Right lobe of liver (tissue), 4 donors: ENCODE results near the gene VWA8.

Source experiments
- POLR2A ChIP-seq: fragments of 450-650 bp; IDR thresholded peaks from one replicate; pipeline ENCODE4 v1.6.1; 2017; ENCODE audit warnings: antibody characterized with exemption, mild to moderate bottlenecking
- TF ChIP-seq, protein P1 (sequence below), 4 donors: fragments of 200-600 bp in 3 of 4; fragments of 450-650 bp in 1 of 4; IDR thresholded peaks; one replicate each; pipeline versions ENCODE4 v1.5.1 to v1.8.0; 2016 to 2022; ENCODE audit warnings: antibody characterized with exemption in 4 of 4, mild to moderate bottlenecking in 2 of 4
- donor health status: DM: no; HTN: no; CAD: no.
- donor health status: DM: no; HTN: no; CAD: no.
- donor health status: DM: no; HTN: yes; CAD: no.

- TF ChIP-seq, protein P1, sequence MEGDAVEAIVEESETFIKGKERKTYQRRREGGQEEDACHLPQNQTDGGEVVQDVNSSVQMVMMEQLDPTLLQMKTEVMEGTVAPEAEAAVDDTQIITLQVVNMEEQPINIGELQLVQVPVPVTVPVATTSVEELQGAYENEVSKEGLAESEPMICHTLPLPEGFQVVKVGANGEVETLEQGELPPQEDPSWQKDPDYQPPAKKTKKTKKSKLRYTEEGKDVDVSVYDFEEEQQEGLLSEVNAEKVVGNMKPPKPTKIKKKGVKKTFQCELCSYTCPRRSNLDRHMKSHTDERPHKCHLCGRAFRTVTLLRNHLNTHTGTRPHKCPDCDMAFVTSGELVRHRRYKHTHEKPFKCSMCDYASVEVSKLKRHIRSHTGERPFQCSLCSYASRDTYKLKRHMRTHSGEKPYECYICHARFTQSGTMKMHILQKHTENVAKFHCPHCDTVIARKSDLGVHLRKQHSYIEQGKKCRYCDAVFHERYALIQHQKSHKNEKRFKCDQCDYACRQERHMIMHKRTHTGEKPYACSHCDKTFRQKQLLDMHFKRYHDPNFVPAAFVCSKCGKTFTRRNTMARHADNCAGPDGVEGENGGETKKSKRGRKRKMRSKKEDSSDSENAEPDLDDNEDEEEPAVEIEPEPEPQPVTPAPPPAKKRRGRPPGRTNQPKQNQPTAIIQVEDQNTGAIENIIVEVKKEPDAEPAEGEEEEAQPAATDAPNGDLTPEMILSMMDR (IDR thresholded peaks at IDR 0.05), result no peak
- no peak for TF ChIP-seq POLR2A
Observed at GRCh38 chr13:41546372-41547190, 414.3 kb downstream of the VWA8 start.
